ENCODE results near the gene STARD10.

STARD10 gene

DNA sequence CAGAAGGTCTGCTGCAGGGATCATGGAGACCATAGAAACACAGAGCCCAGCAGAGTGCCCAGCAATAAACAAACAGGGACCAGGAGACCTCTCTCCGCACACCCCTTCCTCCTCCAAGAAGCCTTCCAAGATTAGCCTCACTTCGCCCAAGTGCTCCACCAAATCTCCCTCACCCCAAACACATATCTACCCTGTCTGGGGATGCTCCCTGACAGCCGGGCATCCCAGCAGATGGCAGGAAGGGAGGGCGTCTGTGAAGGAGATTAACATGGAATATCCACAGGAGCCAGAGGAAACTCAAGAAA is 68.2 kb downstream of the STARD10 start:
- DNase-seq (ENCODE audit: low read depth): no peak

DNA sequence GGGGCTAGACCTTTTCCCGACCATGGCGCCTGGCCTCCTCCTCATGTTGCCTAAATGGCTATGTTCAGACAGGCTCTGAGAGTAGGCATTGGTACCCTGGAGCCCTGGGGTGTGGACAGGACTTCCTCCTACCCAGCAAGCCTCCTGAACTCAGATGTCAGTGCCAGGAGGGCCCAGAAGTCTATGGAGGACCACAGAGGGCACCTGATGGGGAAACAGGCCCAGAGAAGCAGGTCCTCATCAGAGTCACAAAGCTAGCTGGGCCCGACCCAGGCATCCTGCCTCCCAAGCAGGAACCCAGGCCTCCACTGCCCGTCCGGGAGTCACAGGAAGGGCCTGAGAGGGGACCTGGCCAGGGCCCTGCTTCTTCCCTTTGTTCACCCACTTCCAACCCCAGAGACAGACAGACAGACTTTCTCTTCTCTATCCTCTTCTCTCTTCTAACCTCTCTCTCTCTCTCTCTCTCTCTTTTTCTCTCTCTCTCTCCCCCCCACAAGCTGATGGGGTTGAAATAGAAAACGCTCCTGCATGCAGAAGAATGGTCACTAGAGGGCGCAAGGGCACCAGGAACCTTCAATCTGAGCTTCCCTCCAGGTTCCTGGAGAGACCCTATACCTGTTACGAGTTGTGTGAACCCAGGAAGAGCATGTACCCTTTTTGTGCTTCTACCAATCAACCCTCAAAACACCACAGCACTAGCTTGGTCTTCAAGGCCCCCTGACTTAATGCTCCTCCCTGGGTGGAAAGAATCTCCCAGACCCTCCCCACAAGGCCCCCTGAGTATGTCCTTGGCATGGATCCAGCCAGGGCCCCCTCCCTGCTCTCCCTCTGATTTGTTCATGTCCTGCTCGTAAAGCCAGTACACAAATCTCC is 68.8 kb downstream of the STARD10 start:
- peak; percentile 73 for DNase-seq (ENCODE audit: low read depth)

DNA sequence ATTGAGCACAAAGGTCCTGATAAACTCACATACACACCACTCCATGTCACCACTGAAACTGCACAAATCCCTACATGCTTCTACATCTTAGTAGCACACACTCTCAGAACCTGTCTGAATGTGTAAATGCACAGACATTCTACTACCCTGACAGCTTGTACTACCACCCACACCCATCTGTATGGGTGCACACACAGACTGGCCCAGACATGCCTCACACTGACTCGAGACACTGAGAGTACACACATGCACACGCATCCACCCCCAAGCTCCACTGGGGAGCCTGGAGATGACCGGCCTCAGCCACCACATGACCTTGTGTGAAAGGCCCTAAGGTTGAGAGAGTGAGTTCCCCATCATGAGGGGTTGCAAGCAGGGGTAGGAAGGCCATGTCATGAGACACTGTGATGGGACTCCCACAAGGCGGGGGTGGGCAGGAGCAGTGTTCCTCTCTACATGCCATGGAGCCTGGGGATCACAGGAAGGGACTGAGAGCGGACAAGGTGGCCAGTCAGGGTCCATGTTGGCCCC is 69.8 kb downstream of the STARD10 start:
- no peak for DNase-seq (ENCODE audit: low read depth)

DNA sequence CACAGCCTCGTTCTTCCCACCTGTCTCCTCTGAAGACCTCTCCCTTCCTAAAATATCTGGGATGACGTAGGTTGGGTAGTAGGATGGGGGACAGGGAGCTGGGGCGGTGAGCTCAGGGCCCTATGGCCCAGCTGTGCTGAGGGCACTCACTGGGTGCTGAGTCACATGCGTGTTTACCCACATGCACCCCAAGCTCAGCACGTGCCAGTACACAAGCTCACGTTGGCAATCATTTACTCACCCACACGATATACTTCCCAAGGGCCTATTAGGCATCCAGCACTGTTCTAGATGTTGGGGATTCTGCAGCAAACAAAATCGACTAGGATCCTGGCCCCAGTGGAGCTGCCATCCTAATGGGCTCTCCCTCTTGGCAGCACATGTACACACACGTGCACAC is 70.3 kb downstream of the STARD10 start:
- DNase-seq (ENCODE audit: low read depth): no peak

DNA sequence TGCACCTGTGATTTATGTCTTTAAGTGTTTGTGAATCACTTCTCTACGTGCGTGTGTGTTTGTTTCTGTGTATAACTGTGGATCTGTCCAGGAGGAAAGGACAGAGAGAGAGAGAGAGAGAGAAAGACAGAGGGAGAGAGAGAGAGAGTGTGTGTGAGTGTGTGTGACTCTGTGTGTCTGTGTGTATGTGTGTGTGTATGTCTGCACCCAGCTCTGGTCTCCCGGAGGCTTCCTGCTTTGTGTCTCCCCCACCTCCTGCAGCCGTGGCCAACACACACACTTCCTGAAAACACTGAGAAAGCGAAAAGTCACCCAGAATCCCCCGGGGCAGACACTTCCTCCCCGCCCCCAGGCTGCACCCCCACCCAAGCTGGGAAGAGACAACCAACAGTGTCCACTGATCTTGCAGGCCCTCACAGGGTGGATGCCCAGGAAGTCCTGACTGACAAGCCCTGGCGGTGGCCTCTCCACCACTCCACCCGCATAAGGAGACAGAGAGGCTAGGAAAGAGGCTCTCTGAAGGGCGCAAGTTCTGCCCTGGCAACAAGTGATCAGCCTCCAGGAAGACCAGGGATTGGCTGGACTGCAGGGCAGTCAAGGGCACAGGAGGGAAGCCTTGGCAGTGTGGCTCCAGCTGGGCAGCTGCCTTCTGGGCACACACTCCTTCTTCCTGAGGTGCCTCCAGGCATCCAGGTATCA is 71.6 kb downstream of the STARD10 start:
- peak; percentile 75 for DNase-seq (ENCODE audit: low read depth)

GRCh38 chr11:72721689-72722049 is 72.2 kb downstream of the STARD10 start:
- no peak for DNase-seq (ENCODE audit: low read depth)

- DNase-seq (ENCODE audit: low read depth): no peak
Measured at GRCh38 chr11:72721276-72721675, 72.6 kb downstream of the STARD10 start.

DNA sequence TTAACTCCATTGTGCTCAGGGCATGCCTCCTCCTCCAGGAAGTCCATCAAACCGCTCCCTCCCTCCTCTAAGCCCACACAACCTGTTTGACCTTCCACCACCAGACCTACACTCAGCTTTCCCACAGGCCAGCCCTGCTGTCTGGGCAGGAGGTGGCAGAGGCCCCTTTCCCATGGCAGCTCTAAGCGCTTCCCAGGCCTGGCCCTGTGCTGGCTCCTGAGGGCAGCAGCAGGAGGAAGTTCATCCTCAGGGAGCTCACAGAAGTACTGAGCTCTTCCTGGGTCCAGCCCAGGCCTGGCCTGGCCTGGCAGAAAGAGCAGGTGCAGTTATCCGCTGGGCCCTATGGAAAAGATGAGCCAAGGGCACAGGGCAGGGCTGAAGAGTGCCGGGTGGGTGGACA is 73.1 kb downstream of the STARD10 start:
- no peak for DNase-seq (ENCODE audit: low read depth)

- DNase-seq (ENCODE audit: low read depth): no peak
Measured at GRCh38 chr11:72720047-72720446, 73.8 kb downstream of the STARD10 start.

DNA sequence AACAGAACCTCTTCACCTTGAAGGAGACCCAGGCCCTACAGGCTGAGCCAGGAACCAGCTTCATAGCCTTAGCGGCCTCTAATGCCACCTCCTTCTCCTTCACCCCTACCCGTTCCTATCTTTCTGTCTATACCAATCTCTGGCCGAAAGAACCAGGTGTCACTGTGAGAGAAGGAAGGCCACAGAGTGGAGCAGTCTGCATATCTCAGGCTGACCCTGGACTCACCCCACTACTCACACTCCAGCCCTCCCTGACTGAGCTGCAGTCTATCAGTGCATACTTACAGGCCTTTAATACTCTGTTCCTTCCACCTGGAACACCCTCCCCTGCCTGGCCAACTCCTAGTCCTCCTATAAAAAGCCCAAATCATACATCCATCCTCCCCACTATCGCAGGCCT is 74.3 kb downstream of the STARD10 start:
- DNase-seq (ENCODE audit: low read depth): no peak

DNA sequence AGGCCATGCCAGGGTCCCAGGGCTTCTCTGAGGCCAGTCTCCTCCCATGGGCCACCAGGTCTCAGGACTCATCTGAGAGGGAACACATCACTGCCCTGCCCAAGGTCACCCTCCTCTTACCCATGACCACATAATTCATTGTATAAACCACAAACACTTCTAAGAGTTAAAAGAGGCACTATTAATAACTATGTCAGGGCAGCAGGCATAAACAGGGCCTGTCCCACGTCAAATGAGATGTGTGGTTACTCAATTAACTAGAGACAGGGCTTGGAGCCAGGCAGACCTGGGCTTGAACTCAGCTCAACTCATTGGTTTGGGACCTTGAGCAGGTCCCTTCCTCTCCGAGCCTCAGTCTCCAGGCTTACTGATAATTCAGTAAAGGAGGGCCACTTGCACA is 74.7 kb downstream of the STARD10 start:
- no peak for DNase-seq (ENCODE audit: low read depth)

DNA sequence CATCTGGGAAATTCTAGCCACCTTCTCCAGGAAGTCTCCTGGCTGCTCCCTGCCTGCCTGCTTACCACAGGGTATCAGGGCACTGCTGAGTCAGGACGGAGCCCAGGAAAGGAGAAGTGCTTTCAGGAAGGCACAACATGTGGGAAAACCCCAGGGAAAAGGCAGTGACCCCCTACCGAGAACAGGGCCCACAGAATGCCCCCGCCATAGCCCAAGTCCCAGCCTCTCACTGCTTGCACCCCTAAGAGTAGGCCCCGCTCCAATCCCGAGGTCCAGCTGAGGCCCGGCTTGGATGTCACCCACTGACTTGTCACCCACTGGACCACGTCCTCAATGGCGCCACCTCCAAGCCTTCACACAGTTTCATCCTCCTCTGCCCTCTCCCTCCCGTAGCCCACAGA is 75.7 kb downstream of the STARD10 start:
- DNase-seq (ENCODE audit: low read depth): no peak

- DNase-seq (ENCODE audit: low read depth): no peak
Measured at GRCh38 chr11:72716788-72717435, 76.9 kb downstream of the STARD10 start.

DNA sequence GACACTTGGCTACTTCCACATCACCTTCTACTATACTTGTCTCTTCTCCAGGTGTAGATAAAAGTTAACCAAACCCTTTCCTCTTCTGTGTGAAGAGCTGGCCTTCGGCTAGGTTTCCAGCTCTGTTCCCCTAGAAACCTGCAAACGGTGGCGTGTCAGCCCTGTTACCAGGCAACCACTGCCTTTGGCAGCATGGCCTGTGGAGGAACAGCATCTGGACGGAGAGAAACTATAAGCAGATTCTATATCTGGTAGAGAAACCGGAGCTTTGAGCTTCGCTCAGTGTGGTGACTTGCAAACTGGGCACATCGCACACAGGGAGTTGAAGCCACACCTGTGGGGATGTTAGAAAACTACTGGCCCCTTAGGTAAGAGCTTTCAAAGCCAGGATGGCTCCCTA is 77.6 kb downstream of the STARD10 start:
- no peak for DNase-seq (ENCODE audit: low read depth)

- no peak for DNase-seq (ENCODE audit: low read depth)
Measured at GRCh38 chr11:72712841-72713240, 81.0 kb downstream of the STARD10 start.

GRCh38 chr11:72712168-72712751 is 81.6 kb downstream of the STARD10 start:
- DNase-seq (ENCODE audit: low read depth): no peak

GRCh38 chr11:72711141-72711540 is 82.7 kb downstream of the STARD10 start:
- no peak for DNase-seq (ENCODE audit: low read depth)

DNA sequence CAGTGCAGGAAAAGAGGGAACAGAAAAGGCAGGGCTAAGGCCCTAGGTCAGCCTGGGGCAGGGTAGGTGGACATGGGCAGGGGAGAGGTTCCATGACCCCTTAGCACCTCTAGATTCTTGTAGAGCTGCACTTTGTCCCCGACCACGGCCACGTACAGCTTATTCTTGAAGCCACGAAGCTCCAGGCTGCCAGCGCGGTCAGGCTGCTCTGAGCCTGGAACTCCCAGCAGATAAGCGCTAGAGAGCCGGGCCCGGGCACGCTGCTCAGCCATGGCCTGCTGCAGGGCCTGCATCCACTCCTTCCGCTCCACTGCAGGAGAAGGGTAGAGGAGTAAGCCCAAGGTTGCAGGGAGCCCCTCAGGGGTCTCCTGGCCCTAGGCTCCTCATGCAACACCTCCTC is 83.6 kb downstream of the STARD10 start:
- no peak for DNase-seq (ENCODE audit: low read depth)

DNA sequence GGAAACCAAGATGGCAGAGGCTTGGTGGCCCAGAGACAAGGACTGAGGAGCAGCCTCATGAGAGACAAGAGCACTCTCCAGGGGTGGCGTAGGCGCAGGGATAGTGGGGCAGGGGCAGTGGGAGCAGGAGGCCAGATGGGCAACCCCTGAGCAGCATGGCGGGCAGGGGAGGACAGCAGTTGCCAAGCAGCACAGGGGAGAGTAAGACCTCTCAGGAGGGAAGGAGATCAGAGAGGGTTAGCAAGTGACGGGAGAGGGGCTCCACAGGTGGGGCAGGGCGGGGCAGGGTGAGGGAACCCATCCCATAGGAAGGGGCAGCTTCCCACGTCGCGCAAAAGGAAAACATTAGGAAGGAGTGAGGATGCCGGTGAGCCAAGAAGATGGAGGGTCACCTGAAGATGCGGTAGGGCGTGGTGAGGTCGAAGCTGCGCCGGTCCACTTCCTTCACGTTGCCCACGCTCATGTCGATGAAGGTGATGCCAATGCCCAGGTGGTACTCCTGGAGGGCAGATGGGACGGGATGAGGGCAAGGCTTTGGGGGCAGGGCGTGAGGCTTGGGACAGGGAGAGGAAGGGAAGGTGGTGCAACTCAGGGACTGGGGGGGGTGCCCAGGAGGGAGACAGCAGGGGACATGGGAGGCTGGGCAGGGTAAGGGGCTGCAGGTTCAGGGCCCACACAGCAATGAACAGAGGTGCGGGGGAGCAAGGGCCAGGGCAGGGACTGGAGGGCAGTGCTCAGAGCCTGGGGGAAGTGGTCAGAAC is 84.2 kb downstream of the STARD10 start:
- DNase-seq (ENCODE audit: low read depth): no peak

- DNase-seq (ENCODE audit: low read depth): no peak
Measured at GRCh38 chr11:72707032-72707431, 86.8 kb downstream of the STARD10 start.

- no peak for DNase-seq (ENCODE audit: low read depth)
Measured at GRCh38 chr11:72706579-72706978, 87.3 kb downstream of the STARD10 start.

All from activated T-cell treated with anti-CD3 and anti-CD28 coated beads for 24 hours (primary cell).